ENCODE measurements around the gene PSMB3. TPM values are rescaled to one million over a fixed set of nuclear protein-coding genes. Genes with fewer than 3 reads are reported as not detected.

Gene PSMB3
- total and polyA plus RNA-seq, 10 donors, result 119 to 235 (median 172) TPM

DNA sequence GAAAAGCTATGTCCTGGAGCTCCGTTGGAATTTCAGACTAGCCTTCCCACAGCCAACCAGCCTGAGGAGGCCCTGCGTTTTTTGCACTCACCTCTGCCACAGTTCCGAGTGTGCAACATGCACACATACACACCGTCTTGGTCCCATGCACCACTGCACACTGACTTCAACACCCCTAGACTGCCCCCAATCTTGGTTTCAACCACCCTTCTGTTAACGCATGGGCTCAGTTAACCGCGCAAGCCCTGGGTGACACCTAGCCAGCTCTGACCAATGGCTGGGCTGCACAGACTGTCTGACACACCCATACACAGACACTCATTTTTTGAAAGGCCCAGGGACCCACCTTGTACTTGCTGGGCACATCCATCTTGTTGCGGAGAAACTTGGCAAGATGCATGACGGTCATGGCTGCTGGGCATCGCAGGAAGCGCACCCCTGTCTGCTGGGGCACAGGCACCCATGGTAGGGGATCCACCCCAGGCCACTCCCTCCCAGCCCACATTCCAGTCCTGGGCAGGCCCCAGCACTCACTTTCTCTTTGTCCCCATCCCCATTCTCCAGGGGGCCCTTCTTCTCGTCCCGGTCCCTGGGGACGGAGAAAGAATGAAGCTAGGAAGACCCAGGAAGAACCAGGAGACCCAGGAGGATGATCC, 14.4 kb upstream of the PSMB3 start:
- intact Hi-C loops (cut with DNase I; ENCODE audit: low total_unique reads), result no loop called here
- Histone ChIP-seq H3K9me3 (no peaks in the 10 kb centered on the region), H3K27ac (no peak overlapping the region), H3K4me3 (no peak overlapping the region), H3K36me3 (peaks cover 0 to 60% (median 2%) of the 10 kb centered on the region in 6 donors), H3K4me1 (peaks cover 0 to 62% (median 29%) of the 10 kb centered on the region in 6 donors), H3K27me3 (replicated peaks in 1 of 7) (no peaks in the 10 kb centered on the region)
- TF ChIP-seq, protein P1, sequence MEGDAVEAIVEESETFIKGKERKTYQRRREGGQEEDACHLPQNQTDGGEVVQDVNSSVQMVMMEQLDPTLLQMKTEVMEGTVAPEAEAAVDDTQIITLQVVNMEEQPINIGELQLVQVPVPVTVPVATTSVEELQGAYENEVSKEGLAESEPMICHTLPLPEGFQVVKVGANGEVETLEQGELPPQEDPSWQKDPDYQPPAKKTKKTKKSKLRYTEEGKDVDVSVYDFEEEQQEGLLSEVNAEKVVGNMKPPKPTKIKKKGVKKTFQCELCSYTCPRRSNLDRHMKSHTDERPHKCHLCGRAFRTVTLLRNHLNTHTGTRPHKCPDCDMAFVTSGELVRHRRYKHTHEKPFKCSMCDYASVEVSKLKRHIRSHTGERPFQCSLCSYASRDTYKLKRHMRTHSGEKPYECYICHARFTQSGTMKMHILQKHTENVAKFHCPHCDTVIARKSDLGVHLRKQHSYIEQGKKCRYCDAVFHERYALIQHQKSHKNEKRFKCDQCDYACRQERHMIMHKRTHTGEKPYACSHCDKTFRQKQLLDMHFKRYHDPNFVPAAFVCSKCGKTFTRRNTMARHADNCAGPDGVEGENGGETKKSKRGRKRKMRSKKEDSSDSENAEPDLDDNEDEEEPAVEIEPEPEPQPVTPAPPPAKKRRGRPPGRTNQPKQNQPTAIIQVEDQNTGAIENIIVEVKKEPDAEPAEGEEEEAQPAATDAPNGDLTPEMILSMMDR (IDR thresholded peaks at IDR 0.05 in 8 of 11, conservative IDR thresholded peaks at IDR 0.05 in 3 of 11), result no peak
- TF ChIP-seq POLR2AphosphoS5 (IDR thresholded peaks at IDR 0.05) (no peak), POLR2A (IDR thresholded peaks at IDR 0.05) (no peak)
- WGBS, 5 donors, result 84 to 87% (median 84%) methylated on average over 14 of the region's 14 CpGs
- no peak for DNase-seq

DNA sequence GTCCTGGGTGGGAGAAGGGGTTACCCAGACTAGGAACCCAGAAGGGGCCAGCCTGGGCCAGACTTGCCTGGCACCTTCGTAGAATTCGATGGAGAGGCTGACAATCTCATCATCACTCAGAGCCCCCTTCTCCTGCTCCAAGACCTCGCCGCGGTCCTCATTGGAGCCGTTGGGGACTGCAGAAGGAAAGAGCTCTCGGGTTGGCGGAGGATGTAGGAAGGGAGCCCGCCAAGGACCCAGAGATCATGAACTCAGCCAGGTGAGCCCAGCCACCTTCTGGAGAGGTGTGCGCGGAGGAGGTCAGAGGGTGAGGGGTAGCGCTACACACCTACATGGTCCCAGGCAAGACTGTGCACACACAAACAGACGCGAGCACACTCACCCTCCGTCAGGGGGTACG, 13.9 kb upstream of the PSMB3 start:
- intact Hi-C loops (cut with DNase I; ENCODE audit: low total_unique reads), result no loop called here
- Histone ChIP-seq H3K27me3 (replicated peaks in 1 of 7) (peaks cover 0 to 4% (median 0%) of the 10 kb centered on the region in 7 donors), H3K36me3 (peaks cover 0 to 54% (median 2%) of the 10 kb centered on the region in 6 donors), H3K4me1 (peaks cover 0 to 62% (median 29%) of the 10 kb centered on the region in 6 donors), H3K4me3 (no peak overlapping the region), H3K27ac (no peak overlapping the region), H3K9me3 (no peaks in the 10 kb centered on the region)
- WGBS, 5 donors, result 90 to 95% (median 95%) methylated on average over 16 of the region's 16 CpGs
- no peak for TF ChIP-seq POLR2A (IDR thresholded peaks at IDR 0.05)
- no peak for TF ChIP-seq POLR2AphosphoS5 (IDR thresholded peaks at IDR 0.05)
- TF ChIP-seq, protein P1 (IDR thresholded peaks at IDR 0.05 in 8 of 11, conservative IDR thresholded peaks at IDR 0.05 in 3 of 11), result no peak
- DNase-seq, result no peak

DNA sequence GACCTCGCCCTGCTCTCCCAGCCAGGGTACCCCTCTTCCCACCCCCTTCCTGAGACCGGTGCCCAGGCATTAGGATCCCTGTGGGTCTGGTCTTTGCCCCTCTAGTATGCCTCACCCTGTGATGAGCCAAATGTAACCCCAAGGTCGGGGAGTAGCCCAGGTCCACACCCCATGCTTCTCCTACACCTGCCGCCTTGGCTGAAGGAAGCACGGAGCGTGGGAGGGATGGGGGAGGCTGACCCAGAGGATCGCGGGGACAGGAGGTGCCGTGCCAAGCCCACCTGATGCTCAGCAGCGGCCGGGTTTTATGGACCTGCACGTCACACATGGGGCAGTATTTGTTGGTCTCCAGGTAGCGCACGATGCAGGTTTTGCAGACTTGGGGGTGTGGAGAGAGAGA, 13.2 kb upstream of the PSMB3 start:
- intact Hi-C loops (cut with DNase I; ENCODE audit: low total_unique reads), result no loop called here
- no peak overlapping the region for H3K27ac ChIP-seq
- TF ChIP-seq, protein P1 (IDR thresholded peaks at IDR 0.05 in 8 of 11, conservative IDR thresholded peaks at IDR 0.05 in 3 of 11), result no peak
- TF ChIP-seq POLR2A (IDR thresholded peaks at IDR 0.05) (no peak), POLR2AphosphoS5 (IDR thresholded peaks at IDR 0.05) (peak in 2 of 3 donors; percentile 4 to 11)
- peaks cover 0 to 9% (median 0%) of the 10 kb centered on the region in 7 donors for H3K27me3 ChIP-seq (replicated peaks in 1 of 7)
- no peak overlapping the region for H3K4me3 ChIP-seq
- 83 to 93% (median 89%) methylated on average over 11 to 14 of the region's 14 CpGs for WGBS, 5 donors
- H3K9me3 ChIP-seq, result no peaks in the 10 kb centered on the region
- peaks cover 0 to 60% (median 26%) of the 10 kb centered on the region in 6 donors for H3K4me1 ChIP-seq
- no peak for DNase-seq
- peaks cover 0 to 48% (median 2%) of the 10 kb centered on the region in 6 donors for H3K36me3 ChIP-seq

DNA sequence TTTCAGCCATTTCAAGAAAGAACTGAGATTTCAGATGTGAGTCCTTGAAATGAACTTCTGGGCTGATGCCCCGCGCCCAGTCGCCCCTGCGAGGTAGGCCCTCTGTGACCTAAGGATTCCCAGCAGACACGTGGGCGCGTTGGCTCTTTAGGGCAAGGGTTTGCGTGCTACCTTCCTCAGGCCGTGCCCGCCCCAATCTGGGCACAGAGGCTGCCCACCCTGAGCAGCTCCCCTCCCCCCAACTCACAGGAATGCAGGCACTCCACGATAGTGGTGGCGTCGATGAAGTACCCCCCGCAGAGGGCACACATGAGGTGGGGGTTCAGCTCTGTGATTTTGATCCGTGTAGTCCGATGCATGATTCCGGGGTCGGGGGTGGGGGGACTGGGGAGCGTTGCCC, 12.5 kb upstream of the PSMB3 start:
- WGBS, 5 donors, result 90 to 96% (median 94%) methylated on average over 15 to 19 of the region's 19 CpGs
- DNase-seq, result no peak
- TF ChIP-seq, protein P1 (IDR thresholded peaks at IDR 0.05 in 8 of 11, conservative IDR thresholded peaks at IDR 0.05 in 3 of 11), result no peak
- peak in 1 of 3 donors; percentile 19 for TF ChIP-seq POLR2AphosphoS5 (IDR thresholded peaks at IDR 0.05)
- H3K27ac ChIP-seq, result no peak overlapping the region
- H3K4me3 ChIP-seq, result no peak overlapping the region
- H3K9me3 ChIP-seq, result no peaks in the 10 kb centered on the region
- peaks cover 0 to 45% (median 2%) of the 10 kb centered on the region in 6 donors for H3K36me3 ChIP-seq
- intact Hi-C loops (cut with DNase I; ENCODE audit: low total_unique reads), result no loop called here
- H3K4me1 ChIP-seq, result peaks cover 0 to 58% (median 23%) of the 10 kb centered on the region in 6 donors
- peaks cover 0 to 16% (median 0%) of the 10 kb centered on the region in 7 donors for H3K27me3 ChIP-seq (replicated peaks in 1 of 7)

All from spleen (tissue), 11 donors.